ENCODE results near the gene COL23A1.
"Not testable (repeated sequence)": the region's sequence is repeated elsewhere in the genome, so short reads cannot be mapped to it uniquely, and the experiment has no call there.

Gene COL23A1

GRCh38 chr5:178386336-178386931 is 203.8 kb downstream of the COL23A1 start:
- no peak for DNase-seq

- DNase-seq, result no peak
Observed at GRCh38 chr5:178385496-178385890, 204.7 kb downstream of the COL23A1 start.

- DNase-seq, result no peak
Observed at GRCh38 chr5:178384816-178385495, 205.2 kb downstream of the COL23A1 start.

GRCh38 chr5:178383919-178384815 is 206.0 kb downstream of the COL23A1 start:
- DNase-seq, result no peak

GRCh38 chr5:178383301-178383918 is 206.8 kb downstream of the COL23A1 start:
- no peak for DNase-seq

- DNase-seq, result no peak
Observed at GRCh38 chr5:178382754-178383164, 207.4 kb downstream of the COL23A1 start.

GRCh38 chr5:178381921-178382695 is 208.1 kb downstream of the COL23A1 start:
- DNase-seq, result no peak

- no peak for DNase-seq
Observed at GRCh38 chr5:178381206-178381605, 209.0 kb downstream of the COL23A1 start.

- no peak for DNase-seq
Observed at GRCh38 chr5:178380541-178381074, 209.6 kb downstream of the COL23A1 start.

- no peak for DNase-seq
Observed at GRCh38 chr5:178380086-178380485, 210.1 kb downstream of the COL23A1 start.

GRCh38 chr5:178378527-178379484 is 211.4 kb downstream of the COL23A1 start:
- DNase-seq, result no peak

- no peak for DNase-seq
Observed at GRCh38 chr5:178377583-178378270, 212.5 kb downstream of the COL23A1 start.

- DNase-seq, result no peak
Observed at GRCh38 chr5:178376921-178377582, 213.1 kb downstream of the COL23A1 start.

GRCh38 chr5:178375348-178375747 is 214.8 kb downstream of the COL23A1 start:
- no peak for DNase-seq

GRCh38 chr5:178373711-178374110 is 216.5 kb downstream of the COL23A1 start:
- DNase-seq, result no peak

- DNase-seq, result no peak
Observed at GRCh38 chr5:178372142-178372571, 218.0 kb downstream of the COL23A1 start.

GRCh38 chr5:178371362-178372111 is 218.7 kb downstream of the COL23A1 start:
- no peak for DNase-seq

- DNase-seq, result no peak
Observed at GRCh38 chr5:178370102-178370501, 220.1 kb downstream of the COL23A1 start.

GRCh38 chr5:178369469-178369868 is 220.7 kb downstream of the COL23A1 start:
- DNase-seq, result not testable (repeated sequence)
